GM19397 (cell line): ENCODE data around the gene MPO.

ENCODE experiments used
- ATAC-seq: cut with Tn5 transposase; IDR thresholded peaks from one replicate; pipeline ENCODE4 v1.9.1; 2021; ENCODE audit warnings: mild to moderate bottlenecking, moderate library complexity; ENCODE audit not compliant: unreplicated experiment

Gene MPO

DNA sequence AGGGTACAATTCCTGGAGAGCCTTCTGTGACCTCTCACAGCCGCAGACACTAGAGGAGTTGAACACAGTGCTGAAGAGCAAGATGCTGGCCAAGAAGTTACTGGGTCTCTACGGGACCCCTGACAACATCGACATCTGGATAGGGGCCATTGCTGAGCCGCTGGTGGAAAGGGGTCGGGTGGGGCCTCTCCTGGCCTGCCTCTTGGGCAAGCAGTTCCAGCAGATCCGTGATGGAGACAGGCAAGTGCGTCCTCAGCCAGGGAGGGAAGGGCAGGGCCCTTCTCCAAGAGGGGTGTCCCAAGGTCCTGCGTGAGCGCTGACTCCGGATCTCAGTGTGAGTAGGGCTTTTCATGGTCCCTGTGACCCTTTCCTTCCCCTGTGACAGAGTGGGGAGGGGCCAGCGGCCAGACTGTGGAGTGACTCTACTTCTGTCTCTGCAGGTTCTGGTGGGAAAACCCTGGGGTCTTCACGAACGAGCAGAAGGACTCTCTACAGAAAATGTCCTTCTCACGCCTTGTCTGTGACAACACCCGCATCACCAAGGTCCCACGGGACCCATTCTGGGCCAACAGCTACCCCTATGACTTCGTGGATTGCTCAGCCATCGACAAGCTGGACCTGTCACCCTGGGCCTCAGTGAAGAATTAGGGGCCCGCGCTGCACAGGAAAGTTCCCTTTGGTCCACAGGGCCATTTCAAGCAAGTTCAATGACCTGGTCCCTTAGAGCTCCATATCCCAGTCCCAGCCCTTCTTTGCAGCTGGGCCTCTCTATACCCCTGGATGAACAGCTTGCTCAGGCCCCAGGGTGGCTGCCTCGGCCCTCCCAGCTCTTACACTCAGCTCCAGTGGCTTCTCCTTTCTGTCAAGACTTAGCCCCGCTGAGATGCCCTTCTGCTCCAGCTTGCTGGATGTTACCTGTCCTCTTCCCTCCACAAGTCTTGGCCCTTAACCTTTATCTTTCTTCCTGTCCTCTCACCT, 13.1 kb downstream of the MPO start:
- ATAC-seq = no peak

DNA sequence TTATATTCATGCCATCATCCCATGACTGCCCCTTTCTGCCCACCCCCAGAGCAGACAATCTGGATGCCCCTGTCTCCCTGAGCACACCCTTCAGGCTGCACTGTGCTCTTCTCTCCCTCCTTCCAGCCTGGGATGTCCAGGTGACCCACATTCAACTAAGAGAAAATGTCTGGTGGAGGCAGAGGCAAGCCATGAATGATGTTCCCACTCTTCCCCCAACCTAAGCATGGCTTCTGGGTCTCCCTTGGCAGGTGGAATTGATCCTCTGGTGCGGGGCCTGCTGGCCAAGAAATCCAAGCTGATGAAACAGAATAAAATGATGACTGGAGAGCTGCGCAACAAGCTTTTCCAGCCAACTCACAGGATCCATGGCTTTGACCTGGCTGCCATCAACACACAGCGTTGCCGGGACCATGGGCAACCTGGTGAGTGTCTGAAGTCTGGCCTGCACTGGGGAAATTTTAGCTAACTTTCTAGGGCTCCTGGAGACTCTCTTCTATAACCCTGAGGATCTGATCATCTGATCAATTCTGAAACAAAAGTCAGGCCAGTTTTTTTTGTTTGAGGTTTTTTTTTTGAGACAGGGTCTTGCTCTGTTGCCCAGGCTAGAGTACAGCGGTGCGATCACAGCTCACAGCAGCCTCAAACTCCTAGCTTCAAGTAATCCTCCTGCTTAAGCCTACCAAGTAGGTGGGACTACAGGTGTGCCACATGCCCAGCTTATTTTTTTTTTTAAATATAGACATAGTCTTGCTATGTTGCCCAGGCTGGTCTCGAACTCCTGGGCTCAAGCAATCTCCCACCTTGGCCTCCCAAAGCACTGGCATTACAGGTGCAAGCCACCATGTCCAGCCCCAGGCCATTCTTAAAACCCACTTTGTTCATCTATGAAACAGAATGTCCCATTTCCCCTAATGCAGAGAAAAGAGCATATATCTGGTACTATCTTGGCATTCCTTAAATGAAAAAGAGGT, 14.5 kb downstream of the MPO start:
- ATAC-seq = no peak

DNA sequence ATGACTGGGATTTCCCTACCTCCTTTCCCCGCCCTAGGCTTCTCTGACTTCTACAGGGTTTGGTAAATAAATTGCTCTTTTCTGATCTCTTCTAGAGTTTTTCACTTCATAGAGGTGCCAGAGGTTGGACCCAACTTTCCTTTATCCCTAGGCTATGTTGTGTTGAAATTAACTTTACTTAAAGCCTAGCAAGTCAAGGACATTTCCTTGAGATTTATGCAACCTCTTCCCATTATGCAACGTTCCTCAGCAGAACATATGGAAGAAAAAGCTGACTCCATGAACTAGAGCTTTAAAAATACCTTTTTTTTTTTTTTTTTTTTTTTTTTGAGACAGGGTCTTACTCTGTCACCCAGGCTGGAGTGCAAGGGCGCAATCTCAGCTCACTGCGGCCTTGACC, 15.5 kb downstream of the MPO start:
- ATAC-seq = no peak

DNA sequence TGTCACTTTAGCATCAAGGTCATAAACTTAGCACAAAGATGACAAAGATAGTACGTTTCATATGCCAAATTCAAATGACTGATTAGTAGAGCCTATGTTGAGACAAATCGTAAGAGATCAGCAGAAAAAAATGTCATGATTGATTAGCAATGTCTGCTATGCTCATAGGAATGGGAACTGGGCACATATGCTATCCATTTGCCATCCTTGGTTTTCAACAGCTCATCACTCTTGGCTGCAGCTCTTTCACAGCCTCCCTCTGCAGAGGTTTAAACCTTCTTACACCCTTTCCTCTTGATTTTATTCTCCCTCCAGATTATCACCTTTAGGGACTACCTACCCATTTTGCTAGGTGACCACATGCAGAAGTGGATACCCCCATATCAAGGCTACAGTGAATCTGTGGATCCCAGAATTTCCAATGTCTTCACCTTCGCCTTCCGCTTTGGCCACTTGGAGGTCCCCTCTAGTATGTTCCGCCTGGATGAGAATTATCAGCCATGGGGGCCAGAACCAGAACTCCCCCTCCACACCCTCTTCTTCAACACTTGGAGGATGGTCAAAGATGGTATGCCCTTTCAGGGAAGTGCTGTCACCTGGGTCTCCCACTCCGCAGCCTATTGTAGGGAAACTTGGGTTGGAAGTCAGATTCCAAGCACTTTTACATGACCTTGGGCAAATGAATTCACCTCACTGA, 16.2 kb downstream of the MPO start:
- ATAC-seq = no peak

DNA sequence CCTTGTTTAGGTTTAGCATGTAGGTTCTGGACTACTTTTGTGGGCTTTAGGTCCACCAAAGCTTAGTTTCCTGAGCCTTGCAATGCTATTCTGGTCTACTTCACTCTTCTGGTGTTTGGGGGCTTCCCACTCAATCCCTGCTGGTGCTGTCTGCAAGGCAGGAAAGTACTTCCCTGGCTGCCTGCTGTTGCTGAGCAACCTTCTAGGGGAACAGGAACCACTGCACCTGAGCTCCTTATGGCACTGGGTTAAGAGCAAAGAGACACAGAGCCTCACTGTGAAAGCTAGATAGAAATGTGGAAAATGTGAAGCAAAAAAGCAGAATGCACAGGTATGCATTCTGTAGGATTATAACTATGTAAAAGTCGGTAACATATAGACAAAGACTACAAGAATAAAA, 17.0 kb downstream of the MPO start:
- no peak for ATAC-seq

DNA sequence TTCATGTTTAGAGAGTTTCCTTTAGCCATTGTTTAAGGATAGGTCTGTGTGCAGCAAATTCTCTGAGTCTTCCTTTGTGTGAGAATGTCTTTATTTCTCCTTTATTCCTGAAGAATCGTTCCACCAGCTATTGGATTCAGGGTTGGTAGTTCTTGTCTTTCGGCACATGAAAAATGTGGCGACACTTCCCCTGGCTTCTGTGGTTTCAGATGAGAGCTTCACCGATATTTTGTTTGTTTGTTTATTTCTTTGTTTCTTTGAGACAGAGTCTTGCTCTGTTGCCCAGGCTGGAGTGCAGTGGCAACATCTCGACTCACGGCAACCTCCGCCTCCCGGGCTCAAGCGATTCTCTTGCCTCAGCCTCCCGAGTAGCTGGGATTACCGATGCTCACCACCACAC, 18.6 kb downstream of the MPO start:
- no peak for ATAC-seq

DNA sequence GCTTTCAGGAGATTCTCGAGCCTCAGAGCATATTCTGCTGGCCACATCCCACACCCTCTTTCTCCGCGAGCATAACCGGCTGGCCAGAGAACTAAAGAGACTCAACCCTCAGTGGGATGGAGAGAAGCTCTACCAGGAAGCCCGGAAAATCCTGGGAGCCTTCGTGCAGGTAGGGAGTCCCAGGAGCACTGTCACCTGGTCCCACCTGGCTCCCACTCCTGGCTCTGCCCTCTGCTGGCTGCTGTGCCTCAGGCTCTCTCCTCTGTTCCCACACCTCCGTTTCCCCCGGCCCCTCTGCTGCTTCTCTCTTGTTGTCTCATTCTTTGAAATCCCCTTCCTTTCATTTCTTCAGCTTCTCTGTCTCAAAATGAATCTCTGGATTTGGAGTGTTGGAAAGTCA, 25.9 kb downstream of the MPO start:
- ATAC-seq = no peak

DNA sequence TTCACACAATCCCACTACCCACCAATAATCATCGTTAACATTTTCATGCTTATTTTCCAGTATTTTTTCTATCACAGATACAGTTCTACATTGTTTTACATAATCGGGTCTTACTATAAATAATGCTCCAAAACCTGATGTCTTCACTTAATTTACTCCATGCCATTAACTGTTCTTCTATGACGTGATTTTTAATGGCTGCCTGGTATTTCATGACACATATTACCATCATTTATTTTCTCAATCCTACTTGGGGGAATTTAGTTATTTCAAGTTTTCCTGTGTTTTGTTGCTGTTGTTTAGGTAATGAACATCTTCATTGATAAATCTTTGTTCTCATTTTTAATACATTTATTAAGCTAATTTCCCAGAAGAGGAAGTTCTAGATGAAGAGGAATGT, 27.7 kb downstream of the MPO start:
- no peak for ATAC-seq

DNA sequence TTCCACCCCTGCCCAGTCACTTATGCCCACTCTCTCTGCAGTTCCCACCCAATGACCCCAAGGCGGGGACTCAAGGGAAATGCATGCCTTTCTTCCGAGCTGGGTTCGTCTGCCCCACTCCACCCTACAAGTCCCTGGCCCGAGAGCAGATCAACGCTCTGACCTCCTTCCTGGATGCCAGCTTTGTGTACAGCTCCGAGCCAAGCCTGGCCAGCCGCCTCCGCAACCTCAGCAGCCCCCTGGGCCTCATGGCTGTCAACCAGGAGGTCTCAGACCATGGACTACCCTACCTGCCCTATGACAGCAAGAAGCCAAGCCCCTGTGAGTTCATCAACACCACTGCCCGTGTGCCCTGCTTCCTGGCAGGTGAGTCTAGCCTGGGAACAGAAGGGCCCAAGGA, 28.6 kb downstream of the MPO start:
- no peak for ATAC-seq

DNA sequence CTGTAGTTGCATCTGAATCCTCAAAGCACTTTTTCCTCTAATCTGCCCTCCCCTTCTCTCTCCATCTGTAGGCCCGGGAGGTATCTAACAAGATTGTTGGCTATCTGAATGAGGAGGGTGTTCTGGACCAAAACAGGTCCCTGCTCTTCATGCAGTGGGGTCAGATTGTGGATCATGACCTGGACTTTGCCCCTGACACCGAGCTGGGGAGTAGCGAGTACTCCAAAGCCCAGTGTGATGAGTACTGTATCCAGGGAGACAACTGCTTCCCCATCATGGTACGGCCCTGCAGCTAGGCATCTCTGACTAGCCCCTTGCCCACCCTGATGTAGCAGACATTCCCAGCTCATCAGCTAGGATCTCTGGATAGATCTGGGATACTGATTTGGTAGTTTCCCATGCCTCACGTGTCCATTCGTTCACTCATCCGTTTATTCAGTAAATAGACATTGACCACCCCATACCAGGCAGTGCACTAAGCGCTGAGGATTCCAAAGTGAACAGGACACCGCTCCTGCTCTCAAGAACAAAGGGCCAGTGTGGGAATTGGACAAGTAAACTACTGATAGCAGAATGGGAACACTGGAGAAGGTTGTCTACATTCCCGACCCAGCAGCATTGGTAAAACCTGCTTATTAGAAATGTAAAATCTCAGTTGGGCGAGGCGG, 30.3 kb downstream of the MPO start:
- ATAC-seq = no peak

DNA sequence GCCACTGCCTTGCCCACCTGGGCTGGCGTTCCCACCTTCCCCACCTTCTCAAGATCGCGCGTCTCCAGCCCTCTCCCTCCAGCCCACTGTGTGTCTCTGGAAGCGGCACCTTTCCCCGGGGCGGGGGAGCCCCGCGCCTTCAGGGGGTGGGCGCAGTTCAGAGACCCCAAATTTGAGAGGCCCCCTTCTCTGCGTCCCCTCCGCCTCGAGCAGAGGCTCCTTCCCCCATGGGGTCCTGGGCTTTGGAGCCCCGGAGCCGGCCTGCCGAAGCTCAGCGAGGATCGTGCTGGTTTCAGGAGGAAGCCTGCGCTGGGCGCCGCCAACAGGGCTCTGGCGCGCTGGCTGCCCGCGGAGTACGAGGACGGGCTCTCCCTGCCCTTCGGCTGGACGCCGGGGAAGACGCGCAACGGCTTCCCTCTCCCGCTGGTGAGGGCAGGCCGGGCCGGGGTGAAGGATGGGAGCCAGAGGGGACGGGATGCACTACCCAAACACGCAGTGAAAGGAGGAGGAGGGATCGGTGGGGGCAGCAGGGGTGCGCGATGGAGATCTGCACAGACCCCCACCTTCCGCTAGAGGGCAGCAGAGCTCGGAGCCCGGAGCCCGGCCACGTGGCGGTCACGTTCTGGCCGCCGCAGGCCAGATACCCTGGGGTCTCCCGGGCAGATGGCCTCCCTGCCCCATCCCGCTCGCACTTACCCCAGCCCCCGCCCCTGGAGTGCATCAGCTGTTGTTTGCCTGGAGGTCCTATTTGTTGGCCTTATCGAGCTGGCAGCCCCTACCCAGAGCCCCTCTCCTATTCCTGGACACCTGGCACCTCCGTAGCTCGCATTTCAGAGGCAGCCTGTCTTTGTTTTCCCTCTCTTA, 31.2 kb downstream of the MPO start:
- peak; percentile 74 for ATAC-seq

DNA sequence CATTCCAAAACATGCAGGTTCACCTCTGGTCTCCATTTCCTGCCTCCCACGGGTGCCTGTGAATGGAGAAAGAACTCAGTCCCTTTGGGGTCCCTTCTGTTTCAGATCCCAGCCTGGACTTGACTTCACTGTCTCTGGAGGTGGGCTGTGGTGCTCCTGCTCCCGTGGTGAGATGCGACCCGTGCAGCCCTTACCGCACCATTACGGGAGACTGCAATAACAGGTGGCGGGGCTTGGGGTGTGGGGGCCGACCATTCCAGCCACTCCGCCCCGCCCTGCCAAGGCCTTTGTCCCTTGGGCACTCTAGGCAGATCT, 31.8 kb downstream of the MPO start:
- no peak for ATAC-seq

DNA sequence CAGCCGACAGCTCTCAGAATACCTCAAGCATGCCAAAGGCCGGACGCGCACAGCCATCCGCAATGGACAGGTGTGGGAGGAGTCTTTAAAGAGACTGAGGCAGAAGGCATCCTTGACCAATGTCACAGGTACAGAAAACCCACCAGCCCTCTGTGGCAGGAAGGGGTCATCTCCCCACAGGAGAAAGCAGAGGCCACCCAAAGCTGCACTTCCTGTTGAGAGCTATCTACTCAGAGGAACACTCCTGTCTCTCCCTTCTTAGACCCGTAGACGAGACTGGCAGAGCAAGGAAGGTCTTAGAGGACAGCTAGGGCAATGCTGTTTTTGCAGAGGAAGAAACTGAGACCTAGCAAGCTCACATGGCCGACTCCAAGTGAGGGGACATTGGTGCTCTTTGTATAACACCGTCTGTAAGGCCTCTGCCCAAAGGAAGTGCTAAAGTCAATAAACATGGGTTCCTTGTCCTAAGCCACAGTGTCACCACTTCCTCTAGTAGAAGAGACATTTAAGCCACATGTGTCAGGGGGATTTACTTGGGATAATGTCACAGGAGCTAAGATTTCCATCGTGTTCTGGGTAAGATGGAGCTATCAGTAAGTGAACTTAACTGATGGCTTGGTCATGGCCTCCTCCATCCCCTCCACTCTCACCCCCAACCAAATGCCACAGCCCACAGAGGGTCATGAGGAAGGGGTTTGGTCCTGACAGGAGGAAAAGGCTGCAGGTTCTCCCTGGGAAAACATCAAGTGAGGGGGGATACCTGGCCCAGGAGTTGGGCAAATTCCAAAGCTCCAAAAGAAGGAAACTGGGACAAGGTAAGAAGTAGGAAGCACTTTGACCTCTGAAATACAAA, 33.0 kb downstream of the MPO start:
- no peak for ATAC-seq

DNA sequence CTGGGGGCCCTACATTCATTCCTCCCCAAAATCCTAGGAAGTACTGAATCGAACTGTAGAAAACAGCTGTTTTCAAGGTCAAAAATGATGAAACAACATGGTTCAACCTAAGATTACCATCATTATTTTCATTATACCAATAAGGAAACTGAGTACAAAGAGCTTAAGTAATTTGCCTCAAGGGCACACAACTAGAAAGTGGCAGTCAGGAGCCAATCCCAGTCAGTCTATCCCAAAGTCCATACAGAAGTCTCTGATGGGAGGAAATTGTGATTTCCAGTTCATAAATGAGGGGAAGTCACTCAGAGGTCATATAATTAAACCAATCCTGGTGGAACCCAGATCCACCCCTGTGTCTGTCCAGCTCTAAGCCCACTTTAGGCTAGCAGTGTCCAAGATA, 34.0 kb downstream of the MPO start:
- ATAC-seq = no peak

DNA sequence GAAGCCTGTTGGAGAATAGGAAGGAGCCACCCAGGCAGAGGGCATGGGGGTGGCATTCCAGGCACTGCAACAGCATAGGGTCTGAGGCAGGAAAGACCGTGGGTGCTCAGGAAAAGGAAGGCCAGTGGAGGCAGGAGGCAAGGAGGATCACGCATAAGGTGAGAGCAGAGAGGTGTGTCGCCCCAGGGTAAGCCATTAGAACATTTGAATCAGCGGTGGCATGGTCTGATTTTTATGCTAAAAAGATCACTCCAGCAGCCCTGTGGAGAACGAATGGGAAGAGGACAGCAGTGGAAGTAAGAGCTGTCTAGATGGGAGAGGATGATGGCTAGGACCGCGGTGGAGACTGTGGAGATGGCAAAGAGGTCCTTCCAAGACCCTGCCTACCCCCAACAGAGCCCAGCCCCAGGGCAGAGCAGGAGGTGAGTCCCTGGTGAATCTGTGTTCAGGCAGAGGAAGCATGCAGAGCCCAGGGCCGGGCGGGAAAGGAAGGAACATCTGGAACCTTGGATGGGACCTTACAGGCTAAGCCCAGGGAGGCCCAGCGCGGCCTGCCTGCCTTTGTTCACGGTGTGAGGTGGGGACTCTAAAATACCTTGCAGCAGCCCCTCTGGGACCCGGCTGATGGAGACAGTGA, 34.5 kb downstream of the MPO start:
- no peak for ATAC-seq

DNA sequence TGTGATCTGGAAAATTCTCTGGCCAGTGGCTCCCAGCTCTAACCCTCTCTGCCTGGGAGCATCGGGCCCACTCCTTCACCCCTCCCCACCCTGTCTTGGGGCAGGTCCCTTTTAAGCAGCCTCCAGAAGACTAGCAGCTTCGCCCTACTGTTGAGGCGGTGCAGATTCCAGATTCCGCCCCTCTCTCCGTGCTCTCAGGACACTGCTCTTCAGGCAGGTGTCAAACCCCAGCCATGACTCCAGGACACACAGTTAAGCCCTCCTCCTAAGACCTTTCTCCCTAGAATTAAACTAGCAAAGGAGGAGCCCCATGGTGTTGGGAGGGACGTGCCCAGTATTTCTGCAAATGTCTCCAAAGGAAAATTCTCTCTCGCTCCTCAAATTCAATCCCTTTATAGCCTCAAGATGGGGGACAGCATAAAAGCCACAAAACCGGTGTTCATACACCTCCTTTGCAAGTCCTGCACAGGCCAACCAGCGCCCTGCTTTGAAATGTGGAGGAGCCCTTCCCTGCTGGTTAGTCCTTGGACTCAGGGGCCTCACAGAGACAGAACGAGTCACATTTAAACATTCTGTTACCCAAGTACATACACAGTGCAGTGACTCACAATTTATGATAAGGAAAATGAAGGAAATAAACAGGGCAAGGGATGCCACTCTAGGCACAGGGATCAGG, 35.2 kb downstream of the MPO start:
- no peak for ATAC-seq

DNA sequence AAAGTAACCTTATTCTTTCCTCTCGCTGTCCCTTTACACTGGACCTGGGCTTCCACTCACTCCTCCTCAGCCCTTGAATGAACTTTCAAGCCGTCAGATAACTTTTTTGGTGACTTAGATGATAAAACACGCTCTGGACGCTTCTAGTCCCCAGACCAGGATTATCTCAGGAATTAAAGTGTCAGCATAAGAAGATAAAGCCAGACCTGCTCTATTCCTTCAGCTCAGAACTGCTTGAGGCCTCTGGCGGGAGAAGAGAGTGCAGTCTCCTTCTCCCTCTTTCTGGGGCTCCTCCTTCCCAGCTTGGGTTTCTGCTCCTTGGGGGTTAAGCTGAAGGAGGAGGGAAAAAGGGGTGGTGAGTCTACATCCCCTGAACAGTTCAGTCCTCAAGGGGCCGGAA, 35.8 kb downstream of the MPO start:
- no peak for ATAC-seq
